Measurements from ENCODE around the gene LYZL2. TPM values are rescaled to one million over a fixed set of nuclear protein-coding genes. Genes with fewer than 3 reads are reported as not detected.

LYZL2 gene
- total and polyA plus RNA-seq, 2 donors (not counting 3 experiments of a cell fraction or from before 2014, with no cell fraction given), result not detected

DNA sequence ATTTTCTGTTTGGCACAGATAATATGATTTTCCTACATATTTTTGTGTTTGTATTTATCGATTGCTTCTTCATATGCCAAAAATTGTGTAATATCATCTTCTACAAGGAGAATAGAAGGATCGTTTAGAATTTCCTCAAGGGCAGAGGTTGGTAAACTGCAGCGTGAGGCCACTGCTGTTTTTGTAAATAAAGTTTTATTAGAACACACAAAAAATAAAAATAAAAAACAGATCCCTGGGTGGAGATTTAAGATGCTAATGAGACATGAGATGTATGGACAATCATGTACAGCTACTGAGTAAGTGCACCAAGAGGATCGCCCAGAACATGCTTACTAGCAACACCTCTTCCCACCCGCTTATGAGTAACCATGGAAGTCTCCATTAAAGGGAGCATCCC lies 9.6 kb downstream of the LYZL2 start:
- H3K9me3 ChIP-seq (replicated peaks; ENCODE audit: control insufficient read depth, insufficient read depth, low read length), result no peaks in the 10 kb centered on the region
- no peak overlapping the region for H3K4me2 ChIP-seq (ENCODE audit: insufficient read depth, low read length)
- H2AFZ ChIP-seq (ENCODE audit: low read depth, low read length), result no peak overlapping the region
- H3K4me3 ChIP-seq (replicated peaks in 1 of 3; ENCODE audit: insufficient read depth in 1 of 3, low read depth in 1 of 3, low read length in 3 of 3), result no peak overlapping the region
- ChIA-PET POLR2A (no interaction called here), CTCF (no interaction called here)
- no peak overlapping the region for H3K27ac ChIP-seq (ENCODE audit: insufficient read depth, low read depth, low read length)
- no peaks in the 10 kb centered on the region for H4K20me1 ChIP-seq (replicated peaks; ENCODE audit: control insufficient read depth, extremely low read depth, insufficient read depth, low read length)
- H3K9ac ChIP-seq (replicated peaks; ENCODE audit: extremely low read depth, insufficient read depth, low read length), result no peak overlapping the region
- no peak for DNase-seq (ENCODE audit: low read depth, low spot score)
- H3K9me1 ChIP-seq (replicated peaks; ENCODE audit: control insufficient read depth, extremely low read depth, insufficient read depth, low read length), result no peaks in the 10 kb centered on the region
- no peaks in the 10 kb centered on the region for H3K4me1 ChIP-seq (ENCODE audit: control insufficient read depth, extremely low read depth, insufficient read depth, low read length)
- FAIRE-seq, result no peak
- no TSS peak for BruUV-seq (replicated peaks)
- dilution Hi-C loops (cut with MboI; ENCODE audit: extremely low pct_ligation_motif_present, low sequenced_read_pairs) (no loop called here), intact Hi-C loops (cut with micrococcal nuclease) (no loop called here)
- H3K79me2 ChIP-seq (ENCODE audit: control insufficient read depth, insufficient read depth, low read length), result no peaks in the 10 kb centered on the region
- H3K36me3 ChIP-seq (ENCODE audit: control insufficient read depth in 2 of 2, extremely low read depth in 1 of 2, insufficient read depth in 2 of 2, low read length in 2 of 2), result no peaks in the 10 kb centered on the region
- peaks cover 3 to 5% of the 10 kb centered on the region in 2 experiments for H3K27me3 ChIP-seq (ENCODE audit: control insufficient read depth in 2 of 2, insufficient read depth in 2 of 2, low read length in 2 of 2)
- TF ChIP-seq, protein P1, sequence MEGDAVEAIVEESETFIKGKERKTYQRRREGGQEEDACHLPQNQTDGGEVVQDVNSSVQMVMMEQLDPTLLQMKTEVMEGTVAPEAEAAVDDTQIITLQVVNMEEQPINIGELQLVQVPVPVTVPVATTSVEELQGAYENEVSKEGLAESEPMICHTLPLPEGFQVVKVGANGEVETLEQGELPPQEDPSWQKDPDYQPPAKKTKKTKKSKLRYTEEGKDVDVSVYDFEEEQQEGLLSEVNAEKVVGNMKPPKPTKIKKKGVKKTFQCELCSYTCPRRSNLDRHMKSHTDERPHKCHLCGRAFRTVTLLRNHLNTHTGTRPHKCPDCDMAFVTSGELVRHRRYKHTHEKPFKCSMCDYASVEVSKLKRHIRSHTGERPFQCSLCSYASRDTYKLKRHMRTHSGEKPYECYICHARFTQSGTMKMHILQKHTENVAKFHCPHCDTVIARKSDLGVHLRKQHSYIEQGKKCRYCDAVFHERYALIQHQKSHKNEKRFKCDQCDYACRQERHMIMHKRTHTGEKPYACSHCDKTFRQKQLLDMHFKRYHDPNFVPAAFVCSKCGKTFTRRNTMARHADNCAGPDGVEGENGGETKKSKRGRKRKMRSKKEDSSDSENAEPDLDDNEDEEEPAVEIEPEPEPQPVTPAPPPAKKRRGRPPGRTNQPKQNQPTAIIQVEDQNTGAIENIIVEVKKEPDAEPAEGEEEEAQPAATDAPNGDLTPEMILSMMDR (IDR thresholded peaks at IDR 0.05; ENCODE audit: extremely low read depth in 1 of 2, insufficient read depth in 1 of 2, low read depth in 1 of 2, low read length in 2 of 2), result no peak
- TF ChIP-seq JUN (IDR thresholded peaks at IDR 0.05; ENCODE audit: borderline replicate concordance, insufficient read depth, insufficient read length, low read depth), result no peak
- TF ChIP-seq MYC (IDR thresholded peaks at IDR 0.05; ENCODE audit: low read depth, low read length), result no peak
- no peak for TF ChIP-seq EZH2 (IDR thresholded peaks at IDR 0.05; ENCODE audit: borderline replicate concordance, low read depth, low read length, severe bottlenecking)
- no peak for TF ChIP-seq POLR2AphosphoS5 (IDR thresholded peaks at IDR 0.05; ENCODE audit: insufficient read depth, low read depth, low read length)
- TF ChIP-seq GATA2 (IDR thresholded peaks at IDR 0.05; ENCODE audit: insufficient read depth, insufficient read length, low read depth, low read length), result no peak
- TF ChIP-seq FOS (IDR thresholded peaks at IDR 0.05; ENCODE audit: borderline replicate concordance, insufficient read depth, low read length), result no peak
- TF ChIP-seq POLR2A (IDR thresholded peaks at IDR 0.05; ENCODE audit: low read depth, low read length), result no peak
- TF ChIP-seq, protein P2, sequence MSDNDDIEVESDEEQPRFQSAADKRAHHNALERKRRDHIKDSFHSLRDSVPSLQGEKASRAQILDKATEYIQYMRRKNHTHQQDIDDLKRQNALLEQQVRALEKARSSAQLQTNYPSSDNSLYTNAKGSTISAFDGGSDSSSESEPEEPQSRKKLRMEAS (IDR thresholded peaks at IDR 0.05; ENCODE audit: insufficient read depth, insufficient read length), result no peak
